Activated CD4-positive, alpha-beta memory T cell treated with anti-CD3 and anti-CD28 coated beads, Interleukin-2, amount 10 ng/mL, durations not matched to agents 7 days and 5 days (primary cell): ENCODE measurements around the gene CDC73. TPM values are rescaled to one million over a fixed set of nuclear protein-coding genes. Genes with fewer than 3 reads are reported as not detected.
"Not testable (repeated sequence)": the region's sequence is repeated elsewhere in the genome, so short reads cannot be mapped to it uniquely, and the experiment has no call there.

Experiments used
- CTCF ChIA-PET: fragments of 350-600 bp; sonication (Branson Sonifier 250); formaldehyde crosslinking; loops from one replicate; lab custom pipeline; 2021; ENCODE audit warnings: antibody characterized with exemption, inconsistent platforms; lab: Charles Lee
- POLR2A ChIA-PET: fragments of 350-600 bp; sonication (Branson Sonifier 250); formaldehyde crosslinking; loops from one replicate; lab custom pipeline; 2021; ENCODE audit warnings: antibody characterized with exemption; lab: Charles Lee
- DNase-seq: peaks from one replicate; pipeline ENCODE4 v3.0.0-alpha.2; 2020
- H3K27ac Mint-ChIP-seq: one replicate; pipeline ENCODE4 v1.8.0; 2021; ENCODE audit warnings: mild to moderate bottlenecking, mixed read lengths
- H3K27me3 Mint-ChIP-seq: one replicate; pipeline ENCODE4 v1.8.0; 2021; ENCODE audit warnings: mixed read lengths
- H3K36me3 Mint-ChIP-seq: one replicate; pipeline ENCODE4 v1.8.0; 2021; ENCODE audit warnings: low read depth, mixed read lengths
- H3K4me1 Mint-ChIP-seq: one replicate; pipeline ENCODE4 v1.8.0; 2021; ENCODE audit warnings: mixed read lengths
- H3K4me3 Mint-ChIP-seq: one replicate; pipeline ENCODE4 v1.8.0; 2021; ENCODE audit warnings: mild to moderate bottlenecking, mixed read lengths
- H3K9me3 Mint-ChIP-seq: one replicate; pipeline ENCODE4 v1.8.0; 2021; ENCODE audit warnings: mixed read lengths
- total RNA-seq, 2 experiments: library from RNA; stranded (reverse); gene quantifications; one replicate each; pipeline ENCODE4 v1.2.3, GENCODE V29; 2021

Gene CDC73
- total RNA-seq, 2 experiments from 2014 or later, result 62.0 to 64.9 TPM

GRCh38 chr1:193283016-193283415 is 161.2 kb downstream of the CDC73 start:
- Mint-ChIP-seq H3K9me3 (peaks cover 5% of the 10 kb centered on the region), H3K36me3 (peaks cover 17% of the 10 kb centered on the region), H3K4me3 (no peak overlapping the region), H3K4me1 (no peaks in the 10 kb centered on the region), H3K27me3 (no peaks in the 10 kb centered on the region), H3K27ac (no peak overlapping the region)
- DNase-seq, result no peak
- CTCF ChIA-PET, result no interaction called here
- POLR2A ChIA-PET, result no interaction called here

DNA sequence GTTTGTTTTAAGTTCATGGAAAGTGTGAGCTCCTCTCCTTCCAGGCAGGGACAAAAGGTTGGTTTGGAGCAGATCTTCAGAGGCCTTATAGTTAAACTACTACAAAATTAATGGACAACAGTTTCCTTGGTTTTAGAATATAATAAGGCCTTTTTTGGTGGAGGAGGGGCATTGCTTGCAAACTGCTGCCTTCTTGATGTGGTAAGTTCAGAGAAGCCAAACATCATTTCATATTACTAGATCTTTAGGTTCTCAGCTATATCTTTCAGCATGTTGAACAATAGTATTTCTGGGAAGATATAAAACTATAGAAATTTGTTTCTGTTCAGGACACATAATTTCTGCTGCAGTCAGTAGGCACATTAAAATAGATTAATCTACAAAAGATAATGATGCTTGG is 162.4 kb downstream of the CDC73 start:
- ChIA-PET POLR2A (no interaction called here), CTCF (interaction anchor here (0.9 kb wide), 1 partner anchor 11 kb away, joined by 3 read pairs; no protein-coding TSS in a partner anchor)
- Mint-ChIP-seq H3K9me3 (peaks cover 5% of the 10 kb centered on the region), H3K4me3 (no peak overlapping the region), H3K36me3 (peaks cover 13% of the 10 kb centered on the region), H3K4me1 (no peaks in the 10 kb centered on the region), H3K27ac (no peak overlapping the region), H3K27me3 (no peaks in the 10 kb centered on the region)
- no peak for DNase-seq

DNA sequence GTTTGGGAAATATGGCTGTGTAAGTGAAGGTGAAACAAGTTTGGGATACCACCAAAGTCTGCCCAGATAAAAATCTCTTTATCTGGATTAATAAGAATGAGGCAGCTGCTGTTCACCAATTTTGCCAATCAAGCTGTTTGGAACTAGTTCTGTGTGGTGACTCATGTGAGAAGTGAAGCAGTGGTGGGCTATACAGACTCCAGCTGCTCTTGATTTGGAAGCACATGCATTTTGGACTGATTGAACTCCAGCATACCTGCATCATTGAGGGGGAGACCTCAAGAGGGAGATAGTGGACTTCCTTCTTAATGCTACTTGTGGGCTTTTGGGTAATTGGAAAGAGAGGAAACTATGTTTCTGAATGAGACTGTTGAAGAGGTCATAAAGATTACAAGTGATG is 163.8 kb downstream of the CDC73 start:
- H3K36me3 Mint-ChIP-seq, result peaks cover 11% of the 10 kb centered on the region
- H3K4me3 Mint-ChIP-seq, result no peak overlapping the region
- no peak overlapping the region for H3K27ac Mint-ChIP-seq
- no peaks in the 10 kb centered on the region for H3K27me3 Mint-ChIP-seq
- H3K9me3 Mint-ChIP-seq, result peaks cover 5% of the 10 kb centered on the region
- H3K4me1 Mint-ChIP-seq, result no peaks in the 10 kb centered on the region
- CTCF ChIA-PET, result no interaction called here
- POLR2A ChIA-PET, result no interaction called here
- no peak for DNase-seq

- CTCF ChIA-PET, H3K27ac Mint-ChIP-seq, H3K27me3 Mint-ChIP-seq, H3K4me3 Mint-ChIP-seq, H3K4me1 Mint-ChIP-seq, POLR2A ChIA-PET, DNase-seq, H3K9me3 Mint-ChIP-seq: not testable (repeated sequence)
- peaks cover 11% of the 10 kb centered on the region for H3K36me3 Mint-ChIP-seq
These were observed 166.8 kb downstream of the CDC73 start for GRCh38 chr1:193288548-193289080.

GRCh38 chr1:193293726-193294125 is 171.9 kb downstream of the CDC73 start:
- Mint-ChIP-seq H3K27me3 (no peaks in the 10 kb centered on the region), H3K27ac (no peak overlapping the region), H3K9me3 (peaks cover 5% of the 10 kb centered on the region), H3K36me3 (peaks cover 3% of the 10 kb centered on the region), H3K4me3 (no peak overlapping the region), H3K4me1 (peaks cover 2% of the 10 kb centered on the region)
- POLR2A ChIA-PET, result no interaction called here
- CTCF ChIA-PET, result no interaction called here
- DNase-seq, result no peak

DNA sequence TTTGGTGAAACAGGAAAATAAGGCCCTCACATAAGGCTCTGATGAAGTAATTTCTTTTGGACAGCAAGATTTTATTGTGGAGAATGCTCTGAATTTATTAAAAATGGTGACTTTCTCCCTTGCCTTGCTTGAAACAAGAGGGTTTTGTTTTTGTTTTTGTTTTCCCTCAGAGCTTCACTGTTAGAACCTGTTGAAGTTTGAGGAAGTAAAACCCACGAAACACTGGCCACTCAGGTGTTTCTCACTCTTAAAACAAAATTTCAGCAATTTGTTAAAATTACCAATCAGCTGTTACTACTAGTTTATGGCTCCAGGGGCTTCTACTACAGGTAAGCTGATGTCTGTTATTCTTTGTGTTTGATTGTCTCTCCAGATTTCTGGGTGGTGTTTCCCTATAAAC is 177.2 kb downstream of the CDC73 start:
- POLR2A ChIA-PET, result no interaction called here
- Mint-ChIP-seq H3K36me3 (peaks cover 3% of the 10 kb centered on the region), H3K27ac (no peak overlapping the region), H3K27me3 (no peaks in the 10 kb centered on the region), H3K9me3 (peaks cover 5% of the 10 kb centered on the region), H3K4me3 (no peak overlapping the region), H3K4me1 (peaks cover 7% of the 10 kb centered on the region)
- DNase-seq, result no peak
- CTCF ChIA-PET, result no interaction called here

GRCh38 chr1:193301746-193302145 is 179.9 kb downstream of the CDC73 start:
- ChIA-PET CTCF (no interaction called here), POLR2A (no interaction called here)
- H3K36me3 Mint-ChIP-seq, result no peaks in the 10 kb centered on the region
- peaks cover 2% of the 10 kb centered on the region for H3K9me3 Mint-ChIP-seq
- DNase-seq, result no peak
- H3K4me1 Mint-ChIP-seq, result peaks cover 6% of the 10 kb centered on the region
- H3K27ac Mint-ChIP-seq, result no peak overlapping the region
- no peaks in the 10 kb centered on the region for H3K27me3 Mint-ChIP-seq
- H3K4me3 Mint-ChIP-seq, result no peak overlapping the region

DNA sequence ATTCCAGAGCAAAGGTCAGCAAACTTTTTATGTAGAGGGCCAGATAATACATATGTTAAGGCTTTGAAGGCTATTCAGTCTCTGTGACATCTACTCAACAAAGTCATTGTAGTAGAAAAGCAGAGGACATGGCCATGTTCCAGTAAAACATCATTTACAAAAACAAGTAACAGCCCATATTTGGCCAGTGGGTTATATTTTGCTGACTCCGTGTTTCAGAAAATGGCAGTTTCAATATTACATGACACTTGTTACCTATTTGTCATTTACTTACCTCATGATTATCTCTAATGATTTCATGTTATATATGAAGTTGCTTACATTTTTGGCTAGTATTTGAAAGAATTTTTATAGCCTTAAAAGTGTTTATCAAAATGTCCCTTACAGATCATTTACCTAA is 182.0 kb downstream of the CDC73 start:
- no peak overlapping the region for H3K4me3 Mint-ChIP-seq
- ChIA-PET POLR2A (no interaction called here), CTCF (interaction anchor here (0.5 kb wide), 1 partner anchor 9 kb away, joined by 3 read pairs; no protein-coding TSS in a partner anchor)
- H3K27me3 Mint-ChIP-seq, result no peaks in the 10 kb centered on the region
- no peaks in the 10 kb centered on the region for H3K9me3 Mint-ChIP-seq
- no peak overlapping the region for H3K27ac Mint-ChIP-seq
- DNase-seq, result no peak
- H3K4me1 Mint-ChIP-seq, result peaks cover 6% of the 10 kb centered on the region
- H3K36me3 Mint-ChIP-seq, result no peaks in the 10 kb centered on the region

Other genes starting within 250 kb of the CDC73 start
- 10 to 100 TPM; 44.8 to 45.4 TPM for gene UCHL5, start 62.7 kb upstream of the CDC73 start, total RNA-seq
- gene RO60, start 62.4 kb upstream of the CDC73 start, total RNA-seq, result 10 to 100 TPM; 64.4 to 67.5 TPM
- gene GLRX2, start 16.6 kb upstream of the CDC73 start, total RNA-seq, result 10 to 100 TPM; 16.1 to 18.0 TPM
- 1 to 10 TPM; 4.1 to 4.3 TPM for gene B3GALT2, start 64.6 kb downstream of the CDC73 start, total RNA-seq